ENCODE data around the gene KIAA0513. TPM values are rescaled to one million over a fixed set of nuclear protein-coding genes. Genes with fewer than 3 reads are reported as not detected.

KIAA0513 gene
- total RNA-seq, 1 donor: 35.1 TPM

DNA sequence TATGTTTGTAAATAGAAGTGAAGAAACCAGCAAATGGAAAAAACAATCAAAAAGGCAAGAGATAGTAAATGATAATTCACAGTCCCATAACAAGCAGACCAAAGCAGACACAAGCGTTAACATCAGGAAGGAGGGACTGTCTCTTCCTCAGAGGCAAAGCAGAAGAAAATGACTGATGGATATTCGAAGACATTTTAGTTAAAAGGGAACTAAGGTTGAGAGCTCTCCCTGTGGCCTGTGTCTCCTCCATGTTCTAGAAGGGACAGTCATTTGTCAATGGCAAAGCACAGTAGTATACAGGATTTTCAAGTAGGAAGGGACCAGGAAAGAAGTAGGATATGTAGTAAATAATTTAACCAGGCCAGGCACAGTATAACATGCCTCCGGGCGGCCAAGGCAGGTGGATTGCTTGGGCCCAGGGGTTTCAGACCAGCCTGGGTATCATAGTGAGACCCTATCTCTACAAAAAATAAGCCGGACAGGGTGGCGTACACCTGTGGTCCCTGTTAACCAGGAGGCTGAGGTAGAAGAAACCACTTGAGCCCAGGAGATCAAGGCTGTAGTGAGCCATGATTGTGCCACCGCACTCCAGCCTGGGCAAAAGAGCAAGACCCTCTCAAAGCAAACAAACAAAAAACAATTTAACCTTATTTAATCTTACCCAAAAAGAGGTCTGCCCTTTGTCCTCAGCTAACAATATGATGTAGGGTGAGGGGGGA lies 19.9 kb upstream of the KIAA0513 start:
- peak overlapping the region; percentile 31 for H3K27ac ChIP-seq (ENCODE audit: low read depth, low read length)
- H3K9me3 ChIP-seq (ENCODE audit: low read depth, low read length): no peaks in the 10 kb centered on the region
- no peak overlapping the region for H3K4me3 ChIP-seq (ENCODE audit: insufficient read depth, low read length)
- no peak overlapping the region for H3K4me2 ChIP-seq (ENCODE audit: insufficient read depth, low read length)
- peaks cover 59% of the 10 kb centered on the region for H3K4me1 ChIP-seq (ENCODE audit: insufficient read depth, low read length)
- H4K20me1 ChIP-seq (ENCODE audit: insufficient read depth, low read length): peaks cover 3% of the 10 kb centered on the region
- H2AFZ ChIP-seq (ENCODE audit: low read length): no peak overlapping the region
- H3K27me3 ChIP-seq (ENCODE audit: insufficient read depth, low read length): no peaks in the 10 kb centered on the region
- peaks cover 8% of the 10 kb centered on the region for H3K36me3 ChIP-seq (ENCODE audit: insufficient read depth, low read length)
- DNase-seq (ENCODE audit: insufficient read length, low spot score, missing footprints): no peak
- TF ChIP-seq, protein P1, sequence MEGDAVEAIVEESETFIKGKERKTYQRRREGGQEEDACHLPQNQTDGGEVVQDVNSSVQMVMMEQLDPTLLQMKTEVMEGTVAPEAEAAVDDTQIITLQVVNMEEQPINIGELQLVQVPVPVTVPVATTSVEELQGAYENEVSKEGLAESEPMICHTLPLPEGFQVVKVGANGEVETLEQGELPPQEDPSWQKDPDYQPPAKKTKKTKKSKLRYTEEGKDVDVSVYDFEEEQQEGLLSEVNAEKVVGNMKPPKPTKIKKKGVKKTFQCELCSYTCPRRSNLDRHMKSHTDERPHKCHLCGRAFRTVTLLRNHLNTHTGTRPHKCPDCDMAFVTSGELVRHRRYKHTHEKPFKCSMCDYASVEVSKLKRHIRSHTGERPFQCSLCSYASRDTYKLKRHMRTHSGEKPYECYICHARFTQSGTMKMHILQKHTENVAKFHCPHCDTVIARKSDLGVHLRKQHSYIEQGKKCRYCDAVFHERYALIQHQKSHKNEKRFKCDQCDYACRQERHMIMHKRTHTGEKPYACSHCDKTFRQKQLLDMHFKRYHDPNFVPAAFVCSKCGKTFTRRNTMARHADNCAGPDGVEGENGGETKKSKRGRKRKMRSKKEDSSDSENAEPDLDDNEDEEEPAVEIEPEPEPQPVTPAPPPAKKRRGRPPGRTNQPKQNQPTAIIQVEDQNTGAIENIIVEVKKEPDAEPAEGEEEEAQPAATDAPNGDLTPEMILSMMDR (IDR thresholded peaks at IDR 0.05; ENCODE audit: extremely low read depth, low read depth, low read length): no peak
- H3K79me2 ChIP-seq (ENCODE audit: insufficient read depth, low read length): peaks cover 81% of the 10 kb centered on the region

DNA sequence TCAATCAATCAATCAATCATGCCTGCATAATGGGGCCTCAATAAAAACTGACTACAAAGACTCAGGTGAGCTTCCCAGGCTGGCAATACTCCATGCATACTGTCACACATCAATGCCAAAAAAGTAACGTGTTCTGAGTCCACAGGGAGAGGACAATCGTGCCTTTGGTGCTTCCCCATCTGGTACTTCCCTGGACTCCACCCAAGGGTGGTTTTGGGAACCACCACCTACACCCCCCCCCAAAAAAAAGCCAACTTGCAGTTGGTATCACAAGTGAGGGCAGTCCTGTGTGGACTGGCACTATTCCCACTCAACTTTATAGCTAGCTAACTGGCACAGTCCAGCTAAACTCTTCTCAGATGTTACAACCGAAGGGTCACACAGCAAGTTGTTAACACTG lies 19.3 kb upstream of the KIAA0513 start:
- H3K36me3 ChIP-seq (ENCODE audit: insufficient read depth, low read length): peaks cover 8% of the 10 kb centered on the region
- TF ChIP-seq, protein P1 (IDR thresholded peaks at IDR 0.05; ENCODE audit: extremely low read depth, low read depth, low read length): no peak
- no peak overlapping the region for H2AFZ ChIP-seq (ENCODE audit: low read length)
- H3K4me1 ChIP-seq (ENCODE audit: insufficient read depth, low read length): peaks cover 53% of the 10 kb centered on the region
- H3K27me3 ChIP-seq (ENCODE audit: insufficient read depth, low read length): no peaks in the 10 kb centered on the region
- no peak for DNase-seq (ENCODE audit: insufficient read length, low spot score, missing footprints)
- H3K4me2 ChIP-seq (ENCODE audit: insufficient read depth, low read length): no peak overlapping the region
- no peak overlapping the region for H3K4me3 ChIP-seq (ENCODE audit: insufficient read depth, low read length)
- no peaks in the 10 kb centered on the region for H3K9me3 ChIP-seq (ENCODE audit: low read depth, low read length)
- H4K20me1 ChIP-seq (ENCODE audit: insufficient read depth, low read length): peaks cover 3% of the 10 kb centered on the region
- H3K27ac ChIP-seq (ENCODE audit: low read depth, low read length): peak overlapping the region; percentile 31
- H3K79me2 ChIP-seq (ENCODE audit: insufficient read depth, low read length): peaks cover 75% of the 10 kb centered on the region

DNA sequence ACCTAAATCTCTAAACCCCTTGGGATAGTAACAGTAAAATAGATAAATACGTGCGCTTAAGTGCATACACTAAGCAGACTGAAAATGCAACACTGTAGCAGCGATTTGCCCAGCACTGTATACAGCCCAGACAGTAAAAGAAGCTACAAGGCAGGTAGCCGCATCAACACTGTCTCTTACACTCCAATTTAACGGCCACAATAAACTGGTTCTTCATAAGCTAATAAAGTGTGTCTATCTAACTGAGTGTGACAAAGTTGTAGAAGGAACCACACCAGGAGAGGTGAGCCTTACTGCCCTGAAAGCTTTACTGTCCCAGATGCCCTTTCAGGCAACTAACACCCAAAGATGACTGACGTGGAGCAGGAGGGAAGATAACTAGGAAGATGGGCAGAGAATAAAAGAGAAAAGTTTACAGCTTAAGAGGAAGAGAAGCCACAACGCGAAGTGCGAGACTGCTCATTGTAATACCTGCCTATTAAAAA lies 17.1 kb upstream of the KIAA0513 start:
- Histone ChIP-seq H3K36me3 (ENCODE audit: insufficient read depth, low read length) (peaks cover 8% of the 10 kb centered on the region), H3K4me3 (ENCODE audit: insufficient read depth, low read length) (peak overlapping the region; percentile 87), H3K79me2 (ENCODE audit: insufficient read depth, low read length) (peaks cover 59% of the 10 kb centered on the region), H2AFZ (ENCODE audit: low read length) (peak overlapping the region; percentile 60), H3K27ac (ENCODE audit: low read depth, low read length) (peak overlapping the region; percentile 99), H3K4me2 (ENCODE audit: insufficient read depth, low read length) (peak overlapping the region; percentile 85), H4K20me1 (ENCODE audit: insufficient read depth, low read length) (no peaks in the 10 kb centered on the region), H3K4me1 (ENCODE audit: insufficient read depth, low read length) (peaks cover 31% of the 10 kb centered on the region), H3K27me3 (ENCODE audit: insufficient read depth, low read length) (no peaks in the 10 kb centered on the region), H3K9me3 (ENCODE audit: low read depth, low read length) (no peaks in the 10 kb centered on the region)
- TF ChIP-seq, protein P1 (IDR thresholded peaks at IDR 0.05; ENCODE audit: extremely low read depth, low read depth, low read length): no peak
- no peak for DNase-seq (ENCODE audit: insufficient read length, low spot score, missing footprints)

Measured in osteoblast (primary cell).